HG02759 (cell line): ENCODE data around the gene ENO2.
"Not testable (repeated sequence)": the region's sequence is repeated elsewhere in the genome, so short reads cannot be mapped to it uniquely, and the experiment has no call there.

ENCODE experiments used
- ATAC-seq: cut with Tn5 transposase; IDR thresholded peaks from one replicate; pipeline ENCODE4 v1.9.1; 2021; ENCODE audit warnings: mild to moderate bottlenecking, moderate library complexity; ENCODE audit not compliant: unreplicated experiment

ENO2 gene

GRCh38 chr12:6914246-6914946 is at the start of gene ENO2:
Gene ENO2 (plus strand): TSS chr12:6914580. CDS start chr12:6915833, 1,253 bp downstream.
- ATAC-seq = peak; percentile 79

DNA sequence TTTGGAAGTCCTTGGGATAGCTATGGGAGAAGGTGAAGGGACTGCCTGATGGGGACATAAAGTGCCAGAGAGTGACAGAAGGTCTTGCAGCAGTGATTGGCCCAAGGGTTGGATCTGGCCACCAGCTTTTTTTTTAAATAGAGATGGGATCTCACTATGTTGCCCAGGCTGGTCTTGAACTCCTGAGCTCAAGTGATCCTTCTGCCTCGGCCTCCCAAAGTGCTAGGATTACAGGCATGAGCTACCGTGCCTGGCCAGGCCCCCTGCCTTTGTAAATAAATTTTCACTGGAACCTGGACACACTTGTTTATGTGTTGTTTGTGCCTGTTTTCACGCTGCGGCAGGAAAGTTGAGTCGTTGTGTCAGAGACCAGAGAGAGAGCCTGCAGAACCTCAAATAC is 49.1 kb upstream of the ENO2 start:
- not testable (repeated sequence) for ATAC-seq

DNA sequence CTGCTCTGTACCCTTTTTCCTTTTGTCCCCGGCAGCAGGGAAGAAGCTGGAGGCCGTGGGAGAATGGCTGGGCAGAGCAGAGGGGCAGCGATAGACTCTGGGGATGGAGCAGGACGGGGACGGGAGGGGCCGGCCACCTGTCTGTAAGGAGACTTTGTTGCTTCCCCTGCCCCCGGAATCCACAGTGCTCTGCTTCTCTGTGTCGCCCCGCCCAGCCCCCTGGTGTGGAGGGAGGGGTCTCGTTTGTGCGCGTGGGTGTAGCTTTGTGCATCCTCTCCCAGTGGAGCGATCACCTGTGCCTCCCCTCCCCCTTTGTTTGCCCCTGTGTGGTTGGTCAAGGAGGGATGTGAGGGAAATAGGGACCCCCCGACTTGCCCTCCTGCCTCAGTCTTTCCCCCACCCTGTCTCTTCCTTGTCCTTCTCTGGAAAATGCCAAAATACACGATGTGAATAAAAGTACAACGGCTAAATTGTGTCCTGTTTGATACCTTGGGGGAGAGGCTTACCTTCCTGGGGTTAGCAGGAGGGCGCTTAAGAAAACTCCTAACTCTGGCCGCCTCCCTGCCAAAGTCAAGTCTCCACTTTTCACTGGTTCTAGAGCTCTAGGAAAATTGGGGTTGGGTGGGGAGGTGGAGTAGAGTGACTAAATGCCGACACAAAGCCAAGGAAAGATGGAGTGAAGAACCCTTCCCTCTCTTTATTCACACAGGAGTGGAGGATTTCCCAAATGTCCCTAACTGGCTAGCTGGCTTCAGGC is 48.0 kb upstream of the ENO2 start:
- no peak for ATAC-seq

DNA sequence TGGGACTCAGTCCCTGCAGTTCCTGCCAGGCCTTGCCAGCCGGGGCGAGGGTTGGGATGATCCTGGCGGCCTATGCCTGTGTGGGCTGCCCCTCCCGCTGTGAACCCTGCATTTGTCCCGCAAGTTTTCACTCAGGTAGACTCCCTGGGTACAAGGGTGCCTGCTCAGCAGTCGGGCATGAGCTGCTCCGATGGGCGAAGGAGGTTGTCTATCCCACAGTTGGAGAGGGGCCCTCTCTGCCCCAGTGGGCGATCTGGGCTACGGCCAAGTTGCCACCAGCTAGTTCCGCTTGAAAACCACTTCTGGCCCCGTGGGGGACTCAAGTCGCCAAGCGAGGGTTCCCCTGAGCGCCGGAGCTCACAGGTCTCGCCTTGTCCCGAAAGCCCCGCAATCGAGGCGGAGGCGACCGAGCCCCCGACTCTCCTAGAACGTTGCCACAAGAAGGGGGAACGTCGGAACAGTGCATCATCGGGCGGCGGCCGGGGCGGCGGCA is 47.4 kb upstream of the ENO2 start:
- ATAC-seq = peak; percentile 18

DNA sequence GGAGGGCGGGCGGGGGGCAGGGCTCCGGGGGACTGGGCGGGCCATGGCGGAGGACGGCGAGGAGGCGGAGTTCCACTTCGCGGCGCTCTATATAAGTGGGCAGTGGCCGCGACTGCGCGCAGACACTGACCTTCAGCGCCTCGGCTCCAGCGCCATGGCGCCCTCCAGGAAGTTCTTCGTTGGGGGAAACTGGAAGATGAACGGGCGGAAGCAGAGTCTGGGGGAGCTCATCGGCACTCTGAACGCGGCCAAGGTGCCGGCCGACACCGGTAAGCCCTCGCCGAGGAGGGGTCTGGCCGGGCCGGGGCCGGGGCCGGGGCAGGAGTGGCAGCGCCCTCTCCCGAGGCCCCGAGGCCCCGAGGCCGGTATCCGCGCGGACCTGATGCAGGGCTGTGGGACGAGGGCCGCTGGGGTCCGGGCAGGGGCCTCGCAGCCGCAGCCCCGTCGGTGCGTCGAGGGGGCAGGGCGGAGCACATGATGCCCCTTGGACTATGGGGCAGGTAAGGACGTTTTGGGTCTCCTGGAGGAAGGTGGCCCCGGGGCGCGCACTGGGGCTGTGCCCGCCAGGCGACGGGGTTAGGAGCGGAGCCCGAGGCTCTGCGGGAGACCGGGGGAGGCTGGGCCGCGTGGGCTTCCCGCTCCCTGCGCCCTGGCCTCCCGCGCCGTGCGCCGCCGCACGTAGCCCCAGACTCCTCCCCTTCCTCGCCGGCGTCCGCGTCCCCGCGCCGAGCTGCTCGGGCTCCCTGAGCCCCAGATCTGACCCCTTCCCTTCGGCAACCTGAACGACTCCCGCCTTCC is 46.8 kb upstream of the ENO2 start, which contains the start of gene TPI1:
TSS of gene TPI1 (plus strand) at position 119 of the 798 bp plus-strand sequence. CDS start at position 155, 36 bp downstream.
- peak; percentile 65 for ATAC-seq

DNA sequence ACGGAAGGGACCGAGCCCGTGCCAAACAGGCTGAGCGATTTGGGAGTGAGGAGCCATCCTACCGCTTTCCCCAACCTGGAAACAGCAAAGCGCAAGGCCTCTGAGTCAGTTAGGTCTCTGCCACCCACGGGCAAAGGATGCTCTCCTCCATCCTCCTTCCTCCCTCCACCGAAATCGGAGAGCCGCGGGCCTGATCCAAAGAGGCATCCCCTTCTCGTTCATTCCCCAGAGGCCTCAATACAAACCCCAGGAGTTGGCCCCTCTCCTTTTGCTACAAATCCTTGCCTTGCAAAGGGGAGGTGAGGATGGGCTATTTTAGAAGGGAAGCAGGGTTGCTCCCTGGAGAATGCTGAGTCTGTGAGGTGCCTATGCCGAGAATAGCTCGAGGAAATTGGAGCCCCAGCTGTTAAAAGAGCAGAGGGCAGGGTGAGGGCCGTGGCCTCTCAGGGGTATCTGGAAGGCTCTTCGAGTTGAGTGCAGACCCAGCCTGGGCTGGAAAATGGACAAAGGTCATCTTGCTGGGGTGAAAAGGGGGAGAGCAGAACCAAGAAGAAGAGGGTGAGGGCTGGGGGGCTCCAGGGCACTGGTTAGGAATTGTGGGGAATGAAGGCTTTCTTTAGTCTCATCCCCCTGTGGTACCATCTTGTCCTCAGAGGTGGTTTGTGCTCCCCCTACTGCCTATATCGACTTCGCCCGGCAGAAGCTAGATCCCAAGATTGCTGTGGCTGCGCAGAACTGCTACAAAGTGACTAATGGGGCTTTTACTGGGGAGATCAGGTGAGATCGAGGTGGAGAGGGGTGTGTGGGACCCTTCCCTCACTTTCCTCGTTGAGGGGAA is 46.0 kb upstream of the ENO2 start:
- no peak for ATAC-seq

- ATAC-seq = no peak
Measured at GRCh38 chr12:6869049-6870021, 45.0 kb upstream of the ENO2 start.

- ATAC-seq = not testable (repeated sequence)
Measured at GRCh38 chr12:6870304-6870703, 44.1 kb upstream of the ENO2 start.

- ATAC-seq = no peak
Measured at GRCh38 chr12:6871052-6871957, 43.1 kb upstream of the ENO2 start.

DNA sequence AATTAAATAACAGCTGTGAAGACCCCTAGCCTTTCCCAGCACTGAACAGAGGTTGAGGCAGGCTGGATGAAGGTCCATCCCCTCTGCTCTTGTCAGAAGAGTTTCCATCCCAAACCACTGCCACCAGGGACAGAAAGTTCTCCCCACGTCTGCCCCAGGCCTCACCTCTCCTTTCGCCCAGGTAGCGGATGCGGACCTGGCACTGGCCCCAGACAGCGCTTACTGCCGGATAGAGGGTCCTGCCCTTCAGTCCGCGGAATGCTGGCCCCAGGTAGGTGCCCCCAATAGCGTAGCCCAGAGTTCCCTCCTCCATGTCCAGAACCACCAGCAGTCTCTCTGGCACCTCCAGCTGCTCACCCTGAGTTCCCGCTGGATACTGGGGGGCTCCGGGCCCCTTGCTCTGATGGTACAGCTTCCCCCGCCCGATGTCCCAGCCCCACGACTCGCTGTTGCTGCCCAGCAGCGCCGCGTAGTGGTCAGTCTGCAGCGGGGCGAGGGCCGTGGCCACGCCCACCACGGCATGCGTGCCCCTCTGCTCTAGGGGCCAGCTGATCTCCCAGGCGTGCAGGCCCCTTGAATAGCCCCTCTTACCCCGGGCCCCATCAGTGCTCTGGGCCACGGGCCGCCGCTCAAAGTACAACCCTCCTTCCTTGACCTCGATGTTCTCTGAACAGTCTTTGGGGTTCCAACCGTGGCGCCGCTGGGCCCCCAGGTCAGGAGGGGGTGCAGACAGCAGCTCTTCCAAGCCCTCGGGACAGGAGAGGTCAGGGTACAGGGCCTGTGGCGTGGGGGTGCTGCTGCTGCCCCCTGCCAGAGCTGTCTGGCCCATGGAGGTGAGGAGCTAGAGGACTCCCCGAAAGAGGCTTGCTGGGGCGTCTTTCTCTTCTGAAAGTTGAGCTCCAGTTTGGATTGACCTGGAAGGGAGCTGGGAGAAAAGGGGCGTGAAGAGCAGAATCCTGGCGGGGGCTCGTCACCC is 42.0 kb upstream of the ENO2 start:
- no peak for ATAC-seq

- peak; percentile 86 for ATAC-seq
Measured at GRCh38 chr12:6873094-6874014, 41.0 kb upstream of the ENO2 start, which contains the start of gene SPSB2. Gene SPSB2 (minus strand): TSS chr12:6873303. CDS start chr12:6872901, 402 bp downstream.

GRCh38 chr12:6874015-6874368 is 40.4 kb upstream of the ENO2 start:
- not testable (repeated sequence) for ATAC-seq

GRCh38 chr12:6879824-6880223 is 34.6 kb upstream of the ENO2 start:
- not testable (repeated sequence) for ATAC-seq

DNA sequence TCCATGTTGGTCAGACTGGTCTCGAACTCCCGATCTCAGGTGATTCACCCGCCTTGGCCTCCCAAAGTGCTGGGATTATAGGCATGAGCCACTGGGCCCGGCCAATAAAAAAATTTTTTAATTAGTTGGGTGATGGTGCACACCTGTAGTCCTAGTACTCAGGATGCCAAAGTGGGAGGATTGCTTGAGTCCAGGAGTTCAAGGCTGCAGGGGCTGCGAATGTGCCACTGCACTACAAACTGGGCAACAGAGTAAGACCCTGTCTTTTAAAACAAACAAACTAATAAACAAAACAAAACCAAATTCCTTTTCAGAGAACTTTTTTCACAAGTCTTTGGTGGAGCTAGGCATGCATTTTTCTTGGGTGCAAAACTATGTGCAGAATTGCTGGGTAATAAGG is 31.1 kb upstream of the ENO2 start:
- ATAC-seq = no peak

DNA sequence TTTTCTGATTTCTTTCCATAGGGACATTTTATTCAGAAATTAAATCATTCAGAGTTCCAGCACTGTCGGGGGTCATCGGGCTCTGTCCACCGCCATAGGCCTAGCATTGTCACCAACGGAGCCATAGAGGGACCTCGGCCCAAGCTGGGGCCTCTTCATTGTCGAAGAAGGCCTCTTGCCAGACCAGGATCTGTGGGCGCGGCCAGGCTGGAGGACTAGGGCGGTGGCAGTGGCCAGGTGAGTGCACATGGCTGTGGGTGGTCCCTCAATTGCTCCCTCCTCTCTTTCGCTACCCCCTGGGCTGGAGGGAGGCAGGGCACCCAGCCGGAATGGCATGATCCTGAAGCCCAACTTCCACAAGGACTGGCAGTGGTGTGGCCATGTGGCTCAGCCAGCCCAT is 30.7 kb upstream of the ENO2 start:
- no peak for ATAC-seq

DNA sequence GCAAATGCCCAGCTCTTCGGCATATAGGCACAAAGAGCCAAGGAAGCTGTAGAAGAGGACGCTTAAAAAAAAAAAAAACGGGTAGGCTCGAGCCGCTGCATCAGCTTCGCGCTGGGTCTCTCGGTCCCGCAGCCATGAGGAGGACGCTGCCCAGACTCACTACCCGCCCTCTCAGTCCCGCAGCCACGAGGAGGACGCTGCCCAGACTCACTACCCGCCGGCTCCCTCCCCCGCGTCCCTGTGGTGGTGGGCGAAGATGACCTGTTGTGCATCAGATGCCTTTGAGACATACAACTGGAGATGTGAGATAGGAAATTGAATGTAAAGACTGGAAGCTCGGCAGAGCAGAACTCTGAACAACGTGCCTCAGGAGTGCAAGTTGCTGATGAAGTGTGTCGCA is 29.8 kb upstream of the ENO2 start:
- no peak for ATAC-seq
